HG03354 (cell line): Measurements from ENCODE around the gene LECT2.

ENCODE experiments used
- ATAC-seq: cut with Tn5 transposase; IDR thresholded peaks from one replicate; pipeline ENCODE4 v1.9.1; 2021; ENCODE audit warnings: mild to moderate bottlenecking; ENCODE audit not compliant: unreplicated experiment, poor library complexity, severe bottlenecking

LECT2 gene

GRCh38 chr5:135942202-135942771 is 12.5 kb downstream of the LECT2 start:
- no peak for ATAC-seq

- no peak for ATAC-seq
Measured at GRCh38 chr5:135941711-135942110, 13.1 kb downstream of the LECT2 start.

DNA sequence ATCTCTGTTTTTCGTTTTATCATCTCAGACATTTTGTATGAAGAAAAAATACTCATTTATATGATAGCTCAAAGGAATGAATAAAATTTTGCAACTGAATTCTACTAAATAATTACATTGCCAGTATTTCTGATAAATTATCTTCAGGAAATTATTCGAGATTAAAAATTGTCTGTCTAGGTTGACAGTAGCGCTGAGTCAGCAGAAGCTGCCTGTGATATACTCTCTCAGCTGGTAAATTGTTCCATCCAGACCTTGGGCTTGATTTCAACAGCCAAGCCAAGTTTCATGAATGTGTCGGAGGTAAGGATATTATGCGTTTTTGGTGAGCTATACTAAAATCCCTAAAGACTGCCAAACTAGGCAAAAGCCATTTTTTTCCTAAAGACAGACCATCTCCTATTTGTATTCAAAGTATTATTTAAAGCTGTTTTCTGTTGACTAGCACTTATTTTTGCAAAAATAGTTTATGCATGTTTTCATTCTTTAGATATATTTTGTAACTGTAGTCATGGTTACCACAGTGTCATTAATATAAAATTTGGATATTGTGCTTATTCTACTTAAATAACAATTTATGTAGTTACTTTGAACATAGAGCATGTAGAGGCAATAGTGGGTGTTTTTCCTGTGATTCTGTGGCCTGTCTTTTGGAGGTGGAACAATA is 17.4 kb downstream of the LECT2 start:
- no peak for ATAC-seq

DNA sequence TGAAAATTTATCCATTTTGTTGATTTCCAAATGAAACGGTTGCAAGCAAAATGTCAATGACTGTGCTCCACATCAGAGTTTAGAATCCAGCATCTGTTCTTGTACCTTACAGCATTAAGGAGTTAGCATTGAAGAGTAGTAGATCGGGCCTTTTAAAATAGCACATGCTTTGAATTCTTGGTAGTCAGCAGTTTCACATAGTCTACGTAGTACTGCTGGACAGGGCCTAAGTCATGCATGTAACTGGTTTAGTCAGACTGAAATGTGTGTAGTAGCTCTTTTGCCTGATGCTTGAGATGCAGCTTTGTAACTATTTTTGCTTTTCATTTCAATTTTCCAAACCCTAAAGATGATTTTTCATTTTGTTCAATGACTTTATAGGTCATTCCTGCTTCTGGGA is 19.8 kb downstream of the LECT2 start:
- ATAC-seq = no peak

GRCh38 chr5:135930949-135931295 is 23.9 kb downstream of the LECT2 start:
- no peak for ATAC-seq

GRCh38 chr5:135930029-135930948 is 24.5 kb downstream of the LECT2 start:
- no peak for ATAC-seq

GRCh38 chr5:135921388-135921787 is 33.4 kb downstream of the LECT2 start:
- no peak for ATAC-seq

DNA sequence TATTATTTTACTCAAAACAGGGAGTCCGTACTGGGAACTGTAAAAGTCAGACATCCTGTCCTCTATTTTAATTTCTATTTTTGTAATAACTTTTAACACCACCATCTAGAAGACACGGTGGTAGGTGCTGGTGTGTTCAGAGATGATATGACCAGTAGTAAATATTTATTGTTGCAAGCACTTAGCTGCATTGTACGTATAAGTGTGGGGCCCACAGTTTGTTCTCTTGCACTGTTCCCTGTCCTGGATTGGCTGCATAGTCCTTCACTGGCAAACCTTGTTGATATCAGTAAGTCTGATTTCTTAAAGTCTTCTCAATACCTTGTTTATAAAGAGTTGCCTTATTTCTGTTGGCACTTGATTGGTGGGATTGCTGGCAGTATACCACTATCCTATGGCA is 34.6 kb downstream of the LECT2 start:
- no peak for ATAC-seq

GRCh38 chr5:135916638-135917263 is 38.0 kb downstream of the LECT2 start:
- ATAC-seq = no peak

GRCh38 chr5:135915466-135916001 is 39.2 kb downstream of the LECT2 start:
- ATAC-seq = no peak

GRCh38 chr5:135913713-135914626 is 40.8 kb downstream of the LECT2 start:
- no peak for ATAC-seq

DNA sequence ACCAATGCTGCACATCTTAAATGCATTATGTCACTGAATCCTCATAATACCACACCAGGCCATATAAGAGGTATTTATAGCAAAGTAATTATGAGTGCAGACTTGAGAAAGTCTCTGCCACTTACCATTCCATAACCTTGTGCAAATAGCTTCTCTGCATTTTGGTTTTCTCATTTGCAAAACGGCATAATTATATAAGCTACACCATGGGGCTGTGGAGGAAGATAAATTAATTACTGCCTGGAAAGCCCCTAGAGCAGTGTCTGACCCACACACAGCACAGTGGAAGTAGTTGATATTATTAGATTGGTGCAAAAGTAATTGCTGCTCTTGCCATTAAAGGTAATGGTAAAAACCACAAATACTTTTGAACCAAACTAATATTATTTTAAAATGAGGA is 49.6 kb downstream of the LECT2 start:
- no peak for ATAC-seq

DNA sequence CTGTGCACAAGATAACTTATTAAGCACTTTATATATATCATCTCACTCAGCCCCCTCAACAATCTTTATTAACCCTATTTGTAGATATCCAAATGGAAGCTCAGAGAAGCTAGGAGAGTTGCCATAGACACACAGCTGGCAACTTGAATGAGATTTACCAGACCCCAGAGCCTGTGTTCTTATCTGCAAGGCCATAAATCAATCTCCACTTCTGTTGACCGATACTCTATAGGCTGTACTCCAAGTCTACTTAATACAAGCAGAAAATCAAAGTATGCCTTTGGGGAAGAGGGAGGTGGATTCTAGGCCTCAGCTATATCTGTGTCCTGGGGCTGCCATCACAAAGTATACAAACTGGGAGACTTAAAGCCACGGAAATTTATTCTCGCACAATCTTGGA is 53.1 kb downstream of the LECT2 start:
- ATAC-seq = no peak

- no peak for ATAC-seq
Measured at GRCh38 chr5:135900276-135900675, 54.5 kb downstream of the LECT2 start.

DNA sequence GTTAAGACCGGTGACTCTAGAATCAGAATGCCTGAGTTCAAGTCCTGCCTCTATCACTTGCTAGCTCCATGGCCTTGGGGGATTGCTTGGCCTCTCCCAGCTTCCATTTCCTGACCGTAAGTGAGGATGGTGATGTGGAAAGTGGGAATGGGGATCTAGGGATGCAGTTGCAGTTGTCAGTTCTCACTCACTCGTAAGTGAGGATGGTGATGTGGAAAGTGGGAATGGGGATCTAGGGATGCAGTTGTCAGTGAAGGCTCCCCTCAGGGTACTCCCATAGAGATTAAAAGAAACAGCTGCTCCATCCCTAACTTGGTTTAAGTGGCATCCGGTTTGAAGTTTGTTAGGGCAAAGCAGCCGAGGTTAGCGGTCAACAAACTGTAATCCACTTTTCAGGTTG is 56.1 kb downstream of the LECT2 start:
- ATAC-seq = no peak
